ENCODE measurements around the gene GTPBP1.

The GTPBP1 gene

DNA sequence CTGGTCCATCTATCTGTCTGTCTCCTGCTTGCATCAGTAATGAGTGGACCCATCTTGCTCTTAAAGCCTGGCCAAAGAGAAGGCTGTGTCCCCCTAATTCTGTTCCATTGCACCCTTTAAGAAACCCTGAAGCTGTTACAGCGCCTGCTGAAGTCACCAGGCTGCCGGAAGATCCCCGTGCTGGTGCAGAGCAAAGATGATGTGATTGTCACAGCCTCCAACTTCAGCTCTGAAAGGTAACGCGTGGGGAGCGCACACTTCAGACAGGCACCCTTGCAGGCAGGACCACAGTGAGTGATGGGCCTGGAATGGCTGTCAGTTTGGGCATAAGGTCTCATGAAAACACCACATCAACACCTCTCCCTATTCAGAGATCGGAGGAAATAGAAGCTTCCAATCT lies 18.4 kb downstream of the GTPBP1 start:
- no peak for DNase-seq (ENCODE audit: low read depth)
- TF ChIP-seq, protein P1, sequence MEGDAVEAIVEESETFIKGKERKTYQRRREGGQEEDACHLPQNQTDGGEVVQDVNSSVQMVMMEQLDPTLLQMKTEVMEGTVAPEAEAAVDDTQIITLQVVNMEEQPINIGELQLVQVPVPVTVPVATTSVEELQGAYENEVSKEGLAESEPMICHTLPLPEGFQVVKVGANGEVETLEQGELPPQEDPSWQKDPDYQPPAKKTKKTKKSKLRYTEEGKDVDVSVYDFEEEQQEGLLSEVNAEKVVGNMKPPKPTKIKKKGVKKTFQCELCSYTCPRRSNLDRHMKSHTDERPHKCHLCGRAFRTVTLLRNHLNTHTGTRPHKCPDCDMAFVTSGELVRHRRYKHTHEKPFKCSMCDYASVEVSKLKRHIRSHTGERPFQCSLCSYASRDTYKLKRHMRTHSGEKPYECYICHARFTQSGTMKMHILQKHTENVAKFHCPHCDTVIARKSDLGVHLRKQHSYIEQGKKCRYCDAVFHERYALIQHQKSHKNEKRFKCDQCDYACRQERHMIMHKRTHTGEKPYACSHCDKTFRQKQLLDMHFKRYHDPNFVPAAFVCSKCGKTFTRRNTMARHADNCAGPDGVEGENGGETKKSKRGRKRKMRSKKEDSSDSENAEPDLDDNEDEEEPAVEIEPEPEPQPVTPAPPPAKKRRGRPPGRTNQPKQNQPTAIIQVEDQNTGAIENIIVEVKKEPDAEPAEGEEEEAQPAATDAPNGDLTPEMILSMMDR (IDR thresholded peaks at IDR 0.05; ENCODE audit: low read depth, low read length, missing control alignments): no peak
- no peak overlapping the region for H3K4me3 ChIP-seq (ENCODE audit: low read depth, low read length)

DNA sequence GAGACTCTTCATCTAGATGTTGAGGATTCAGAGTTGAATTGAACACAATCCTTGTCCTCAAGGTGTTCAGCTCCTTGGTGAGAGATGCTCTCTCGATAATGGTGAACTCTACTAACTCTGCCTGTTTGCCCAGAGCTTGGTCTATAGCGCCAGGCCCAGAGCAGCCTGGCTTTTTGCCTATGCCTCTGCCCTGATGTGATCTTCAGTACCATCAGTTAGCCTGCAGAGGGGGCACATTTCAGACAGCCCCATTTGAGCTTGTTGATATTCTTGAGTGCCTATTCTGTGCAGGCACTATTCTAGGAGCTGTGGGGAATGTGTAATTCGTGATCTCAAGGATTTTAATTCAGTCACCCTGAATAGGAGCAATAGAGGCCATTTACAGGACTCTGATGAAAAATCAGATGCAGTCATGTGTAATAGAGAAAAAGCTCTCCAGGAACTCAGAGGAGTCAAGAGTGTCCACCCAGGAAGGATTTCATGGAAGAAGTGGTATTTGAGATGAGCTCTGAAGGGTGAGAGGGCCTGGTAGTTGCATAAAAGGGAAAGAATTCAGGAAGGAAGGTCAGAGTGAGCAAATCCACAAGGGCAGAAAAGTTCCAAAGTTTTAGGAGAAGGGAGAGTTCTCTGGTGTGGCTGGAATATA lies 19.3 kb downstream of the GTPBP1 start:
- no peak overlapping the region for H3K4me3 ChIP-seq (ENCODE audit: low read depth, low read length)
- no peak for DNase-seq (ENCODE audit: low read depth)
- TF ChIP-seq, protein P1 (IDR thresholded peaks at IDR 0.05; ENCODE audit: low read depth, low read length, missing control alignments): peak; percentile 41

DNA sequence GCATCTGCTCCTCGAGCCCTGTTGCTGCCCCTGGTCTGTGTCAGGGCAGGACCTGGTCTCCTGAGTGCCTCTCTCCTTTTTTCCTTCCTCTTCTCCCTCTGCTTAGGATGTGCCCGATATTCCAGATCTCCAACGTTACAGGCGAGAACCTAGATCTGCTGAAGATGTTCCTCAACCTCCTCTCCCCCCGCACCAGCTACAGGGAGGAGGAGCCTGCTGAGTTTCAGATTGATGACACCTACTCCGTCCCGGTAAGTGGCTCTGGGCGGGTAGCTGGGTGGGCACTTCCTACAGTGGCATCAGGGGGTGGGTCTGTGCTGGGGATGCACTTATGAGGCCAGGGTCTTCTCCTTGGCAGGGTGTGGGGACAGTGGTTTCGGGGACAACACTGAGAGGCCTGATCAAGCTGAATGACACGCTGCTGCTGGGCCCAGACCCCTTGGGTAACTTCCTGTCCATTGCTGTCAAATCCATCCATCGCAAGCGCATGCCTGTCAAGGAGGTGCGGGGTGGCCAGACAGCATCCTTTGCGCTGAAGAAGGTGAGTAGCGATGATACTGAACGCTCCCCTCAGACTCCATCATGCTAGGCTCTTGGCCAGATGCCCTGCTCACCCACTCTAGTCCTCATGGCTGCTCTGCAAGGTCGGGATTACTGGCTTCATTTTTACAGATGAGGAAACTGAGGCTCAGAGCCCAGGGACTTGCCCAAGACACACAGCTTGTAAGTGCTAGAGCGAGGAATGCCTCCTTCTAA lies 20.3 kb downstream of the GTPBP1 start:
- DNase-seq (ENCODE audit: low read depth): no peak
- H3K4me3 ChIP-seq (ENCODE audit: low read depth, low read length): no peak overlapping the region
- TF ChIP-seq, protein P1 (IDR thresholded peaks at IDR 0.05; ENCODE audit: low read depth, low read length, missing control alignments): no peak

DNA sequence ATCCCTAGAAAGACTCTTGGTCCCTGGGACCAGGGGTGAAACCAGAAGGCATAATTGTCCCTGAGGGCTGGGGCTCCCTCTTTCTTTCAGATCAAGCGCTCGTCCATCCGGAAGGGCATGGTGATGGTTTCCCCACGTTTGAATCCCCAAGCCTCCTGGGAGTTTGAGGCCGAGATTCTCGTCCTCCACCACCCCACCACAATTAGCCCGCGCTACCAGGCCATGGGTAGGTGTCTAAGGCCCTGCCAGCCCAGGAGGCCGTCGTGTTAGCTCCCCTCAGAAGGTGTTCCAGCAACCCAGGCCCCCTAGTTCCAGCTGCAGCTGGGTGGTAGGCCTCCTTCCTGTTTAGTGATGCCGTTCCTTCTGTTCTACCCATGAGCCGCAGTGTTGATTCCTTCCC lies 21.4 kb downstream of the GTPBP1 start:
- no peak overlapping the region for H3K4me3 ChIP-seq (ENCODE audit: low read depth, low read length)
- TF ChIP-seq, protein P1 (IDR thresholded peaks at IDR 0.05; ENCODE audit: low read depth, low read length, missing control alignments): no peak
- no peak for DNase-seq (ENCODE audit: low read depth)

DNA sequence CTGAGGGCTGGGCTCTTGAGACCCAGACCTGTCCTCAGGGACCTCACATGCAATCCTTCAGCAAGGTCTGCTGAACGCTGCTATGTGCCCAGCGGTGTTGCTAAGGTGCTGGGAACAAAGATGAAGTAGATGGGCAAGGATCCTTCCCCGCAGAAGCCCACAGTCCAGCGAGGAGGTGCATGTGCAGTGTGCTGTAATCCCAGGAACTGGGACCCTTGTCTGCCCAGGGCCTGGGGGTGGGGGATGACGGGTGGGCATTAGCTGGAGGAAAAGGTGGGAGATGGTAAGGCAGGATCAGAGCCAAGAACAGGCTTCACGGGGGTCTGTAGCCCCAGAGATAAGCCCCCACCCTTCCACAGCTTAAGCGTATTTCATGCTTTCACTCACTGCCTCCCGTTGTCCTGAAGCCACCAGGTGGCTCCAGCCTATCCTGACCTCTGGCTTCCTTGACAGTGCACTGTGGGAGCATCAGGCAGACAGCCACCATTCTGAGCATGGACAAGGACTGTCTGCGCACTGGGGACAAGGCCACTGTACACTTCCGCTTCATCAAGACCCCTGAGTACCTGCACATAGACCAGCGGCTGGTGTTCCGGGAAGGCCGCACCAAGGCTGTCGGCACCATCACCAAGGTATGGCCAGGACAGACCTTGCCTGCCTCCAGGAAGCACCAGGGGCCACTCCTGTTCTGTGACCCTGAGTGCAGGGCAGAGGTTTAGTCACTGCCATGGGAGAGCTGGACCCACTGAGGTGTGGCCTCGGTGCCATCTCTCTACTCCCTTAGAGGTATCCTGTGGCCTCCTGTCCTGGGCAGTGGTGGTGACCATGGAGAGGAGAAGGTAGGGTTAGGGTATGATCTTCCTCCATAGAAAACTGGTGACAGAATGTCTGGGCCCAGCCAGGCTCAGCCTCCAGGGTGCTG lies 22.0 kb downstream of the GTPBP1 start:
- TF ChIP-seq, protein P1 (IDR thresholded peaks at IDR 0.05; ENCODE audit: low read depth, low read length, missing control alignments): no peak
- H3K4me3 ChIP-seq (ENCODE audit: low read depth, low read length): no peak overlapping the region
- no peak for DNase-seq (ENCODE audit: low read depth)

DNA sequence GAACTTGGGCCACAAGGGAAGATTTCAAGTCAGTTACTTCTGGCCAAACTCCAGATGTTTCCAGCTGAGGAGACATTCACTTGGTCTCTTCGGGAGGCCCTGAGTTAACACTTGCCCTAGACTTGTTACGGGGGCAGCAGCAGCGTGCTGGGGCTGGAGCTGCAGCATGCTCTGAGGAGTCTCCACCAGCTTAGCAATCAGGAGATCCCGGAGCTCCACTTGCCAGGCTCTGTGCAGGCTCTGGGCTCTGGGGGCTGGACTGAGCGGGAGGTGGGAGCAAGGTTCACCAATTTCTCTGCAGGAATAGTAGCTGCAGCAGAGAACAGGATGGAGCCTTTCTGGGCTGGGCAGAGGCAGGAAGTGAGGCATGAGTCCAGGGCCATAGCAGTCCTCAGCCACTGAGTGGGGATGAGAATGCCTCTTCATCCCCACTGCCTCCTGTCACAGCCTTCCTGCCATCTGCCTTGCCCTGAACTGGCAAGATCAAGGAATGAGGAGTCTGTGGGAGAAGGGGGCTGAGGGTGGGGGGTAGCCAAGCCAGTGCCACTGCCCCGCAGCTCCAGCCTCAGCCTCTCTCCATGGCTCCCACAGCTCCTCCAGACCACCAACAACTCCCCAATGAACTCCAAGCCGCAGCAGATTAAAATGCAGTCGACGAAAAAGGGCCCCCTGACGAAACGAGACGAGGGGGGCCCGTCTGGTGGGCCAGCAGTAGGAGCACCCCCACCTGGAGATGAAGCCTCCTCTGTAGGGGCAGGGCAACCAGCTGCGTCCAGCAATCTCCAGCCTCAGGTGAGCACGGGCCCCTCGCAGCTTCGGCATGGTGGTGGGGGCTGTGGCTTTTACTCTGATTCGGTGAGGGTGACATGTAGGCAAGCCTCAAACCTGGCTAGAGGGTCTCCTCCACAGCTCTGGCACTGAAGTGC lies 23.4 kb downstream of the GTPBP1 start:
- TF ChIP-seq, protein P1 (IDR thresholded peaks at IDR 0.05; ENCODE audit: low read depth, low read length, missing control alignments): no peak
- DNase-seq (ENCODE audit: low read depth): no peak
- no peak overlapping the region for H3K4me3 ChIP-seq (ENCODE audit: low read depth, low read length)

All from GM12864 (cell line).